HepG2 (cell line): ENCODE results near the gene TUBA4A. TPM values are rescaled to one million over a fixed set of nuclear protein-coding genes. Genes with fewer than 3 reads are reported as not detected.
"Not testable (repeated sequence)": the region's sequence is repeated elsewhere in the genome, so short reads cannot be mapped to it uniquely, and the experiment has no call there.

Experiments used
- BORCS8-MEF2B ChIP-seq: sonication (generic); formaldehyde crosslinking; IDR thresholded peaks from 2 replicates; pipeline ENCODE4 v1.8.0; 2022; ENCODE audit warnings: mild to moderate bottlenecking, missing genetic modification reagents
- CCDC6 ChIP-seq: sonication (generic); formaldehyde crosslinking; IDR thresholded peaks from 2 replicates; pipeline ENCODE4 v1.8.1; 2022; ENCODE audit warnings: mild to moderate bottlenecking, missing genetic modification reagents, moderate library complexity
- DRAP1 ChIP-seq: IDR thresholded peaks from 2 replicates; pipeline ENCODE4 v1.6.1; 2016; ENCODE audit warnings: missing genetic modification reagents, missing compliant biosample characterization
- LCORL ChIP-seq, 2 experiments: fragments of 450-650 bp in 1 of 2; sonication (generic) in 1 of 2; formaldehyde crosslinking in 1 of 2; IDR thresholded peaks; 2 replicates each; pipeline versions ENCODE4 v1.5.0 to v1.6.1; 2017 to 2020; ENCODE audit warnings: antibody characterized with exemption in 1 of 2, missing genetic modification reagents in 1 of 2
- MAX ChIP-seq: IDR thresholded peaks from 2 replicates; pipeline ENCODE4 v1.6.1; 2012; ENCODE audit warnings: inconsistent platforms
- MED1 ChIP-seq: sonication (generic); formaldehyde crosslinking; IDR thresholded peaks from 2 replicates; pipeline ENCODE4 v1.4.0; 2020; ENCODE audit warnings: missing genetic modification reagents
- MTA1 ChIP-seq: sonication (generic); formaldehyde crosslinking; IDR thresholded peaks from 2 replicates; pipeline ENCODE4 v1.4.0; 2020; ENCODE audit warnings: missing genetic modification reagents, mild to moderate bottlenecking, borderline replicate concordance
- NFYC ChIP-seq: IDR thresholded peaks from 2 replicates; pipeline ENCODE4 v1.6.1; 2016; ENCODE audit warnings: missing genetic modification reagents, missing compliant biosample characterization
- POGZ ChIP-seq: sonication (generic); formaldehyde crosslinking; IDR thresholded peaks from 2 replicates; pipeline ENCODE4 v1.4.0; 2020; ENCODE audit warnings: mild to moderate bottlenecking, missing genetic modification reagents
- POLR2AphosphoS5 ChIP-seq: IDR thresholded peaks from 2 replicates; pipeline ENCODE4 v1.6.1; 2012; ENCODE audit warnings: low read depth, low read length
- RFXAP ChIP-seq: sonication (generic); formaldehyde crosslinking; IDR thresholded peaks from 2 replicates; pipeline ENCODE4 v1.4.0; 2020; ENCODE audit warnings: missing genetic modification reagents, borderline replicate concordance
- SP1 ChIP-seq, 2 experiments: fragments of 450-650 bp in 1 of 2; sonication (generic) in 1 of 2; formaldehyde crosslinking in 1 of 2; IDR thresholded peaks; 2 replicates each; pipeline versions ENCODE4 v1.4.0 to v1.6.1; 2016 to 2020; ENCODE audit warnings: missing genetic modification reagents in 1 of 2
- SP4 ChIP-seq: sonication (generic); formaldehyde crosslinking; IDR thresholded peaks from 2 replicates; pipeline ENCODE4 v1.8.1; 2023; ENCODE audit warnings: mild to moderate bottlenecking, missing genetic modification reagents
- ZBTB7A ChIP-seq: sonication (generic); formaldehyde crosslinking; IDR thresholded peaks from 2 replicates; pipeline ENCODE4 v1.8.0; 2022; ENCODE audit warnings: mild to moderate bottlenecking, missing genetic modification reagents
- ZMYM4 ChIP-seq: sonication (generic); formaldehyde crosslinking; IDR thresholded peaks from 2 replicates; pipeline ENCODE4 v1.8.1; 2023; ENCODE audit warnings: mild to moderate bottlenecking, missing genetic modification reagents
- ZNF350 ChIP-seq: sonication (generic); formaldehyde crosslinking; IDR thresholded peaks from 2 replicates; pipeline ENCODE4 v1.4.0; 2020; ENCODE audit warnings: mild to moderate bottlenecking, low read depth, missing genetic modification reagents, borderline replicate concordance
- ZNF501 ChIP-seq: sonication (generic); formaldehyde crosslinking; IDR thresholded peaks from 2 replicates; pipeline ENCODE4 v1.5.1; 2020; ENCODE audit warnings: mild to moderate bottlenecking, moderate library complexity, missing genetic modification reagents
- ZNF574 ChIP-seq: sonication (generic); formaldehyde crosslinking; IDR thresholded peaks from 2 replicates; pipeline ENCODE4 v1.4.0; 2020; ENCODE audit warnings: missing genetic modification reagents
- ZNF605 ChIP-seq: sonication (generic); formaldehyde crosslinking; IDR thresholded peaks from 2 replicates; pipeline ENCODE4 v1.8.0; 2022; ENCODE audit warnings: mild to moderate bottlenecking, missing genetic modification reagents
- ZSCAN9 ChIP-seq: IDR thresholded peaks from 2 replicates; pipeline ENCODE4 v1.6.1; 2016; ENCODE audit warnings: borderline replicate concordance
- polyA plus RNA-seq, 8 experiments: library from polyadenylated mRNA; depleted of rRNA in 3 of 8; stranded (reverse) in 7 of 8; unstranded in 1 of 8; fragments of >200 nt; fragmentation: Illumina TruSeq in 4 of 8; extraction: Trizol in 4 of 8; gene quantifications; 2 replicates each; pipeline versions ENCODE4 v1.2.1 to v1.2.3, GENCODE V29; 2011 to 2016; ENCODE audit warnings: low read depth in 4 of 8, missing spikeins in 1 of 8, mixed read lengths in 1 of 8; ENCODE audit not compliant: insufficient read depth in 1 of 8
- total RNA-seq, 5 experiments: library from RNA; depleted of rRNA; stranded (reverse); fragments of >200 nt; fragmentation: Illumina TruSeq; extraction: Trizol; gene quantifications; 2 replicates each; pipeline ENCODE4 v1.2.3, GENCODE V29; 2016; ENCODE audit warnings: low read depth in 1 of 5

The TUBA4A gene
- total and polyA plus RNA-seq, 2 of the 13 experiments (the other 11 are each of a cell fraction or from before 2014, with no cell fraction given): 1.3 to 12.7 TPM

- peak; percentile 30; the same call in 1 of the 2 replicates for TF ChIP-seq ZNF501 (CRISPR knock-in tag)
- not testable (repeated sequence) for TF ChIP-seq LCORL, SP1 (IDR thresholded peaks at IDR 0.05)
- peak; percentile 29; the same call in 1 of the 2 replicates for TF ChIP-seq LCORL (CRISPR knock-in tag; IDR thresholded peaks at IDR 0.05)
- peak; percentile 48 for TF ChIP-seq ZNF574
- peak; percentile 66 for TF ChIP-seq BORCS8-MEF2B (CRISPR knock-in tag)
- TF ChIP-seq NFYC: peak; percentile 81
- peak; percentile 36; the same call in 1 of the 2 replicates for TF ChIP-seq ZBTB7A (CRISPR knock-in tag)
- peak; percentile 68; the same call in 1 of the 2 replicates for TF ChIP-seq POGZ (CRISPR knock-in tag)
- TF ChIP-seq RFXAP (CRISPR knock-in tag): peak; percentile 82
- TF ChIP-seq CCDC6 (CRISPR knock-in tag): 0 out of 2 replicates have a peak, but pooled peaks have one; percentile 65
- peak; percentile 43; the same call in 1 of the 2 replicates for TF ChIP-seq MAX
- TF ChIP-seq MED1 (CRISPR knock-in tag): peak; percentile 78
- TF ChIP-seq ZMYM4: peak; percentile 94
- peak; percentile 46; the same call in 1 of the 2 replicates for TF ChIP-seq DRAP1
- peak; percentile 72; the same call in 1 of the 2 replicates for TF ChIP-seq ZNF605 (CRISPR knock-in tag)
- TF ChIP-seq POLR2AphosphoS5: peak; percentile 92
- TF ChIP-seq SP4 (CRISPR knock-in tag): peak; percentile 56; the same call in 1 of the 2 replicates
- peak; percentile 24; the same call in 1 of the 2 replicates for TF ChIP-seq SP1 (CRISPR knock-in tag; IDR thresholded peaks at IDR 0.05)
- peak; percentile 27; the same call in 1 of the 2 replicates for TF ChIP-seq ZNF350 (CRISPR knock-in tag)
- 0 out of 2 replicates have a peak, but pooled peaks have one; percentile 10 for TF ChIP-seq MTA1
- 0 out of 2 replicates have a peak, but pooled peaks have one; percentile 22 for TF ChIP-seq ZSCAN9 (CRISPR knock-in tag)
Observed at GRCh38 chr2:219200502-219201326, 53.0 kb downstream of the TUBA4A start (continued).
